NOMO-1 (cell line): ENCODE data around the gene TOMT.
A peak's percentile ranks its signal among the peaks of the same experiment; 100 is the strongest.
"Not testable (repeated sequence)": the region's sequence is repeated elsewhere in the genome, so short reads cannot be mapped to it uniquely, and the experiment has no call there.

Experiments used
- DNase-seq, 2 experiments: peaks; one replicate each; lab custom pipeline; 2025; ENCODE audit not compliant: unreplicated experiment in 2 of 2; lab: John Stamatoyannopoulos, UW

Gene TOMT

DNA sequence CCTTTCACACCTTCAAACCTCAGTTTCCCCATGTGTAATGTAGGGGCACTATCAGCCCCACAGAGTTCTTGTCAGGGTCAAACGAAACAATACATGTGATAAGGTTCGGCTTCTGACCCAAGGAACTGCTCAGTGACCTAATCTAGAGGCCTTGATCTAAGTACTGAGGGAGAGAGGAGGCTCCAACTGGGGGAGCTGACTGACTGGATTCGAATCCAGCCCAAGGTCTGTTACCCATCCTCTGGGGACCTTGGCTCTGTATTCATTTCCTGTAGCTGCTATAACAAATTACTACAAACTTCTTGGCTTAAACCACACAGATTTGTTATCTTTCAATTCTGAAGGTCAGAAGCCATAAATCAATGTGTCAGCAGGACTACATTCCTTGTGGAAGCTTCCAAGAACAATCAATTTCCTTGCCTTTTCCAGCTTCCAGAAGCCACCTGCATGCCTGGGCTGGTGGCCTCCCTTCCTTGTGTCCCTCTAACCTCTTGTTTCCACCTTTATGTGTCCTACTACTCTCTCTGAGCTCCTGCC lies 17.5 kb downstream of the TOMT start:
- no peak for DNase-seq

DNA sequence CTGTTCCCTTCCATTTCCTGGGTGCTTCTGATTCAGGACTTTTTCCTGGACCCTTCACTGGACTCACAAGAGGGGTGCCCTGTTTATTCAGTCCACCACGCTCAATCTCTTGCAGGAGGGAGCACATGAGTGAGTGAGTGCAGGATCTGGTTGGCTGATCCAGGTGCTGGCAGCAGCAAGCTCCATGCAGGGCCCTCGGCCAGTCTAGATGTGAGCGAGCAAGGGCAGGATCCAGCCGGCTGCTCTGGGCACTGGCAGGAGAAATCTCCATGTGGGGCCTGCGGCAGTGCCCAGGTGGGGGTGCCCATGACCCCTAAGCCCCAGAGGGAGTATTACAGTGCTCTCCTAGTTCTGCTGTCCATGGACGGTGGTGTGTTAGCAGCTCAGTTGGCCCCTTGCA lies 18.3 kb downstream of the TOMT start:
- DNase-seq = no peak

DNA sequence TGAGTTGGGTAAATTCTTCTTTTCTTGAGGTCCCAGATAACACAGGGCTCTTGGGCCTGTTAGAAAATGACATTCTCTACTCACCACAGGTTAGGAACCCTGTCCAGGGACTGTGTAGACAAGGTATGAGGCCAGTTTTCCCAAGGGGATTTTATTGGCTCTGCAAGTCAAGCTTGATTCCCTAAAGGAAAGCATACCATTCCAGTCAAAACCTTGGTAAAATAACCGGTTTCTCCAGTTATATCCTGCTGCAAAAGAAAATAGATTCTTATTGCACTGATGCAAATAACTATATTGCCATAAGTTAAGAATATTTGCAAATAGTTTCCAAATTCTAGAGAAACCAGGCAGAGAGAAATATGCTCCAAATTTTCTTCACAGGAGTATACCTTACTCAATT lies 20.2 kb downstream of the TOMT start:
- no peak for DNase-seq

DNA sequence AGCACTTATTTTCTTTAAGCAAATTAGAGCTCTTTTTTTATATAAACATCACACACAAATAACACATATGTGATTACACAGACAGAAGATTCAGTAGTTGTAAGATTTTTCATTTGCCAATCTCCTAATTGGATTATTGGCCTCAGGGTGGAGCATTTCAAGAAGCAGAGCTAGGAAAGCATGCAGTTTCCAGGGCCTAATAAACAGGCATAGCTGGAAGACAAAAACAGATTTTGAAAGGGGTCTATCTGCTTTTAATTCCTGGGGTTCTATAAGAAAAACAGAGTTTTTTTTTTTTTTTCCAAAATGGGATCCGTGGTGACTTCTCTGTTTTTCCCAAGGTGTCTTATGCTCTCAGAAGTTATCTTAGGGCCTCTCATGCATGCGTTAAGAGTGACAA lies 22.2 kb downstream of the TOMT start:
- no peak for DNase-seq

DNA sequence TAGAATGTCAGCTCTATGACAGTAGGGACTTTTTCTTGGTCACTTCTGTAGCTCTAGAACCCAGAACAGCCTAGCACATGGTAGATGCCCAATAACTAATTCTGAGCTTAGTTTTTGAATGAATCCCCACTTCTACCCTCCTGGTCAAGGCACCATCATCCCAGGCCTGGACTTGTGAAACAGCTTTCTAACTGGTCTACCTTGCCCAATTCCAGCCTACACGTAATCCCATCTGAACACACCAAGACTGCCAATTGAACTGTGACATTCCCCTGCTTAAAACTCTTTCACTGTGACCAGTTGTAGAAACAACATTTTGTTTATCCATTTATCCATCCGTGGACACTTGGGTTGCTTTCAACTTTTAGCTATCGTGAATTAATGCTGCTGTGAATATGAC lies 23.7 kb downstream of the TOMT start:
- DNase-seq = no peak

DNA sequence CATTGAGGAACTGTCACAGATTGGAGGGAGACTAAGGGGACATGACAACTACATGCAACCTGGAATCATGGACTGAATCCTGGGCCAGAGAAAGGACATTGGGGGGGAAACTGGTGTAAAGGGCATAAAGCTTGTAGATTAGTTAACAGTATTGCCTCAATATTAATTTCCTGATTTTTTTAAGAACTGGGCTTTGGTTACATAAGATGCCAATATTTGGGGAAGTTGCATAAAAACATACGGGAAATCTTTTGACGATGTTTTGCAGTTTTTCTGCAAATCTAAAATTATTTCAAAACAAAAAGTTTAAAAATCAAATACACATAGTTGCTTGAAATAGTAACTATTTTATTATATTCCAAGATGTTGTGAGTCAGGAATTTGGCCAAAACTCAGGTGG lies 26.9 kb downstream of the TOMT start:
- peak; percentile 36 to 54 for DNase-seq

DNA sequence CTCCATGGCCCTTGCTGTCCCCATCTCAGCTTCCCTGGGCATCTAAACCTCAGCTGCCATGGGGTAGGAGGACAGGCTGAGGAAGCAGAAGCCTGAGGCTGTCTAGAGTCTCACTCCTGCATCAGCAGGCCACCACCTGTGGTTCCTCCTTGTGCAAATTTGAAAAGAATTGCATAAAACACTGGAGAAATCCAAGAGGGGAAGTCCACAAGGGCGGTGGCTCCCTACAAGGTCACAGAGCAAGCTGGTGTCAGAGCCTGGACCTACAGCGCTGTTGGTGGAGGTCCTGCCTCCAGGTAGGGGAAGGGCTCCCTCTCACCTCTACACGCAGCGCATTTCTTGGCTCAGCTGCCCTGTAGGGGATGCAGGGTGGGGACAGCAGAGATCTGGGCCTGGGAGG lies 29.7 kb downstream of the TOMT start, which contains the start of gene FOLR3:
Gene FOLR3 (plus strand): TSS at position 253 of the 400 bp plus-strand sequence. CDS start 228 bp downstream, outside the sequence.
- DNase-seq = peak; percentile 8 to 29

DNA sequence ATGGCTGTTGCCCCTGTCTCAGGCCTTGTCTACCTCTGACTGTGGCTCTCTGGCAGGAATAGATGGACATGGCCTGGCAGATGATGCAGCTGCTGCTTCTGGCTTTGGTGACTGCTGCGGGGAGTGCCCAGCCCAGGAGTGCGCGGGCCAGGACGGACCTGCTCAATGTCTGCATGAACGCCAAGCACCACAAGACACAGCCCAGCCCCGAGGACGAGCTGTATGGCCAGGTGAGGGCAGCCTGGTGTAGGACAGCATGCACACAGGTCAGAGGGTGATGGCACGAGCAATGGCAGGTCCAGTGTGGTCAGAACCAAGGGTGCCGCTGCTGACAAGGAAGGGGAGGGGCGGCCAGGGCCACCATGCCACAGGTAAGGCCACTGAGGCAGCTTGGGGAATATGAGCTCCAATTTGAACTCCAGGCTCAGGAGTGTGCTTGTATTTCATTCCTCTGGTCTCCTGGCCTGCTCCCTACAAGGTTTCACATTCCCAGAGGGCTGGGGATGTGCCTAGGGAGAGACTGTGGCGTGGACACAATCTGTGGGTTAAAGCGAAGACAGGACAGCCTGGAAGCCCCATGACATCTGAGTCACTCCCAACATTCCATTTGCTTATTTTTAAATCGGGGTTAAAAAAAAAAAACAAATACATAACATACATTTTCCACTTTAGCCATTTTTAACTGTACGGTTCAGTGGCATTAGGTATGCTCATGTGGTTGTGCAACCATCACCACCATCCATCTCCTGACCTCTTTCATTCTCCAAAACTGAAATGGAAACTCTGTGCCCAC lies 30.4 kb downstream of the TOMT start:
- DNase-seq = no peak

DNA sequence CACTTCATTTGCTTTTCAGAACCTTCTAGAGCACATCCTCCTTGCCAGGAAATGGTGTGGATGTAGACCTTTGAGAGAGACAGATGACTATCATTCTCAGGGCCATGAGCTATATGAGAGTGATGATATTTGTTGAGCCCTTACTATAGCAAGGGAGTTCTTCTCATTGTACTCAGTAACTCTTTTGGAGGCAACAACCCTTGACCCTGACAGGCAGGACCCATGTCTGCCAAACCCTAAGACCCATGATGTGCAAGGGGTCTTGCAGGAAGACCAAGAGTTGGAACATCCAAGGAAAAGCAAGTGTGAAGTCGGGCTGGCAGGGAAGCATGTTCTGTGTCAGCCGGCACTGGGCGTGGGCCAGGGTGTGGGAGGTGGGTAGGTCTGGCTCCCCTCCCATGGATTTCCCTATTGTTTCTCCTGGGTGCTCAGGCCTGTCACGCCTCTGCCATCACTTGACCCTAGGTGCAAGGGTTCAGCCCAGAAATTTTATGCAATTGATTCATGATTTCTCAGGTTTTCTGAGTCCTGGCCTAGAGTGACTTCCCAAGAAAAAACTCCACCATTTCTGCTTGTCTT lies 31.0 kb downstream of the TOMT start:
- no peak for DNase-seq

DNA sequence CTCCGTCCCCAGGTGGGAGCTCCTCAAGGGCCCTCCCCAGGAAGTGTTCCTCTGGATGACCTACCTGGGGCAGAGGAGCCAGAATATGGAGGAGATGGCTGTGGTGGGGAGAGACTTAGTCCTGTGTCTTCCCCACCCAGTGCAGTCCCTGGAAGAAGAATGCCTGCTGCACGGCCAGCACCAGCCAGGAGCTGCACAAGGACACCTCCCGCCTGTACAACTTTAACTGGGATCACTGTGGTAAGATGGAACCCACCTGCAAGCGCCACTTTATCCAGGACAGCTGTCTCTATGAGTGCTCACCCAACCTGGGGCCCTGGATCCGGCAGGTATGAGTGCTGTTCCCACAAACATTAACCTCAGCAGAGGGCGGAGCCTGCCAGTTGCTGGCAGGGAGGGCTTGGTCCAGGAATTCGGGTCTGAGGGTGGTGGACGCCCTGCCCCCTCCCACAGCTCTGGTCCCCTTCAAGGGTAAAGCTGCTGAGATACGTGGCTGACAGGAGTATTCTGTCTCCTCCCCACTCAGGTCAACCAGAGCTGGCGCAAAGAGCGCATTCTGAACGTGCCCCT lies 33.2 kb downstream of the TOMT start:
- no peak for DNase-seq

DNA sequence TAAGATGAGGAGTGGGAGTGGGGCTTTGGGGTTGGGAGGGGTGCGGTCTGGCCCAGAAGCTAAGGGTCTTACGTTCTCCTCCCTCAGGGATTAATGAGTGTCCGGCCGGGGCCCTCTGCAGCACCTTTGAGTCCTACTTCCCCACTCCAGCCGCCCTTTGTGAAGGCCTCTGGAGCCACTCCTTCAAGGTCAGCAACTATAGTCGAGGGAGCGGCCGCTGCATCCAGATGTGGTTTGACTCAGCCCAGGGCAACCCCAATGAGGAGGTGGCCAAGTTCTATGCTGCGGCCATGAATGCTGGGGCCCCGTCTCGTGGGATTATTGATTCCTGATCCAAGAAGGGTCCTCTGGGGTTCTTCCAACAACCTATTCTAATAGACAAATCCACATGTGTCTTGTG lies 33.8 kb downstream of the TOMT start:
- DNase-seq = no peak

DNA sequence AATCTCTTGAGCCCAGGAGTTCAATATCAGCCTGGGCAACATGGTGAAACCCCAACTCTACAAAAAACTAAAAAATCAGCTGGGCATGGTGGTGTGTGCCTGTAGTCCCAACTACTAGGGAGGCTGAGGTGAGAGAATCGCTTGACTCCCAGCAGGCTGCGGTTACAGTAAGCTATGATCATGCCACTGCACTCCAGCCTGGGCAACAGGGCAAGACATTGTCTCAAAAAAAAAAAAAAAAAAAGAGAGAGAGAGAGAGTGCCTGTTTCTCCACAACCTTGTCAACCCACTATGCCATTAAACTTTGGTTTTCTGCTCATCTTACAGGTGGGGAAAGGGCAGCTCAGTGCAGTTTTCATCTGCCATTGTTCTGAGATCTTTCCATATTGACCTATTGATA lies 34.9 kb downstream of the TOMT start:
- DNase-seq = no peak

DNA sequence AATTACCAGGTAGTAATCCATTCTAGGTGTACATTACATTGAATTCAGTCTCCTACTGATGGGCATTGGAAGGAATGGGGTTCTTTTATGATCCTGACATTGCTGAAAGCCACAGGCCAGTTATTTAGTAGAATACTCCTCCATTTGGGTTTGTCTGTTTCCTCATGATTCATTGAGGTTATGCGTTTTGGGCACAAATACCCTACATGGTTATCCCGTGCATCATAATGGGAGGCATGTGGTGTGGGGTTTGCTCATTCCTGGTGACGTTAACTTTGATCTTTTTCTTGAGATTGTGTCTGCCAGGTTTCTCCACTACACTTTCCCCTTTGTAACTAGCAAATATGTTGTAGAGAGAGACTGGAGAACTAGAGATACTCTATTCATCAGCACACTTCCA lies 35.3 kb downstream of the TOMT start:
- DNase-seq = no peak

DNA sequence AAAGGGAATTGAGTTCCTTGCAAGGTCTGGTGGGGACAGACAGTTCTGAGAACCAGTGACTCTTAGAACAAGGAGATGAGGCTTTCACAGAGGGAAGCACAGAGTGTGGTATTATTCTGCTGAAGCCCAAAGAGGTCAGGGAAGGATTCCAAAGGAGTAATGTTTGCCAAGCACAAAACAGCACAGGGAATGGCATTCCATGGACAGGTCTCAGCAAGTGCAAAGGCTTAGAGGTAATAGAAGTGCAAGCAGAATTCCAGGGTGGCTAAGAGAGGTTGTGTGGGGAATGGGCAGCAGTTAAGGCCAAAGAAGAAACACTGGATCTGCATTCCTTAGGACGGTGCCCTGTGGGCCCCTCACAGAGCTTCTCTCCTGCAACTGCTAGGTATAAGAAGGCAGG lies 36.4 kb downstream of the TOMT start:
- not testable (repeated sequence) for DNase-seq

DNA sequence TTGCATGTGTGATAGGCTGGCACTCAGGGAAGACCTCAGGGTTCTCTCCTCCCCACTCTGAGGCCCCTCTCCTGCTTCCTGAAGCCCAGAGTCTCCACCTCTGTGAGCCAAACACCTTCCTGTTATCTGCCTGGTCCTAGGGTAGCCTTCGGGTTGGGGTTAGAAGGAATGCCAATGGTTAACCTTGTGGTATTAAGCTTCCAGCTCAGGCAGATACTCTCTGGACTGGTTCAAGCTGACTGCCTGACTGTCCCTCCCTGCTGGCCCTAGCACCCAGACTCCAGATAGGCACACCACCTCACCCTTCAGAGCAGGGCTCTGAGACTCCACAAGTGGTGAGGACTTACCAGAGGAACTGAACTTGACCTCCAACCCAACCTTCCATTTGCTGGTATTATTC lies 36.8 kb downstream of the TOMT start:
- not testable (repeated sequence) for DNase-seq

DNA sequence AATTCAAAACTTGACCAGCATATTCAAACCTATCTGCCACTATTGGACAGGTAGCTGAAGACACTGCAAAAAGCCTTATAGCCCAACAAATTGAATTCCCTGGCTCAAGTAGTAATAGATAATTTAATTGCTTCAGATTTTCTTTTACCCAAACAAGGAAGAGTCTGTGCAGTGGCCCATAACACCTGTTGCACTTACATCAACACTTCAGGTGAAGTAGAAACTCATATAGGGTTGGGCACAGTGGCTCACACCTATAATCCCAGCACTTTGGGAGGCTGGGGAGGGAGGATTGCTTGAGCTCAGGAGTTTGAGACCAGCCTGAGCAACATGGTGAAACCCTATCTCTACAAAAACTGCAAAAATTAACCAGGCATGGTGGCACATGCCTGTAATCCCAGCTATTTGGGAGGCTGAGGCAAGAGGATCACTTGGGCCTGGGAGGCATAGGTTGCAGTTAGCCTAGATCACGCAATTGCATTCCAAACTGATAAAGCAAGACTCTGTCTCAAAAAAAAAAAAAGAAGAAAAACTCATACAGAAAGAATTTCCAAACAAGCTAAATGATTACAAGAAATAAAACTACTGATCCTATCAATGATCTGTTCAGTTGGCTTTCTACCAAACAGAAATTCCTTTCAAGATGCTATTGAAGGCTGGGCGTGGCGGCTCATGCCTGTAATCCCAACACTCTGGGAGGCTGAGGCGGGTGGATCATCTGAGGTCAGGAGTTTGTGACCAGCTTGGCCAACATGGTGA lies 39.3 kb downstream of the TOMT start:
- no peak for DNase-seq

DNA sequence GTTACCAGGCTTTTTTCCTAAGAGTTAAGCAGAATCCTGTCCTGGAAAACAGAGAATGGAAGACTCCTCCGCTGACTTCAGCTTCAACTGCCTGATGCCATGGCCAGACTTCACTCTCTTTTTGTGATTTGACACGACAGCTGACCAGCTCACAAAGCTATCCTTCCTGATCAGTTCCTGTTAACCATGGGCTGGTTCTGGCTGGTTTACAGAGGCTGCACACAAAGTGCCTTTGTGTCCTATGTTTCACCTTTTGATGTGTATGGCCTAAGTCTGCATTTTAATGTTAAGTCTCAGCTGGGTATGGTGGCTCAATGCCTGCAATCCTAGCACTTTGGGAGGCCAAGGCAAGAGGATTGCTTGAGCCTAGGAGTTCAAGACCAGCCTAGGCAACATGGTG lies 40.9 kb downstream of the TOMT start:
- no peak for DNase-seq

DNA sequence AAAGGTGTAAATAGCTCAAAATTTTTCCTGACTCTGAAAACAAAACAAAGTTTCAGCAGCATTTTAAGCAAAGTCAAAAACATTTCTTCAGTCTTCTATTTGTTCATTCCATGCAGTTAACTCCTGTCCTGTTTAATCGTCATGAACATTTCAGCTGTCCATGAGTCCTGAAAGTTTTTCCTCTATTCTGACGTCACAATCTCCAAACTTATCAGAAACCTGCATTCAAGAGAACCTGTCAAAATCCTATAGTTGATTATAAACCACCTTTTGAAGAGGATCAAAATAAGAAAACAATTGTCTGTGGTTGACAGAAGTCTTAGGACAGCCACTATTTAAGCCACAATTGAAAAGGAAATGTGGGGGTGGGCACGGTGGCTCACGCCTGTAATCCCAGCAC lies 45.2 kb downstream of the TOMT start:
- no peak for DNase-seq

DNA sequence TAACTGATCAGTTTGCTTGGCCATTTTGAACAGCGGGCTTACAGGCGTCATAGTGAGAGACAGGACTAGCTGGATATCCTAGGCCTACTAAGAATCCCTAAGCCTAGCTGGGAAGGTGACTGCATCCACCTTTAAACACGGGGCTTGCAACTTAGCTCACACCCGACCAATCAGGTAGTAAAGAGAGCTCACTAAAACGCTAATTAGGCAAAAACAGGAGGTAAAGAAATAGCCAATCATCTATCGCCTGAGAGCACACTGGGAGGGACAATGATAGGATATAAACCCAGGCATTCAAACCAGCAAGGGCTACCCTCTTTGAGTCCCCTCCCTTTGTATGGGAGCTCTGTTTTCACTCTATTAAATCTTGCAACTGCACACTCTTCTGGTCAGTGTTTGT lies 48.1 kb downstream of the TOMT start:
- DNase-seq = not testable (repeated sequence)

DNA sequence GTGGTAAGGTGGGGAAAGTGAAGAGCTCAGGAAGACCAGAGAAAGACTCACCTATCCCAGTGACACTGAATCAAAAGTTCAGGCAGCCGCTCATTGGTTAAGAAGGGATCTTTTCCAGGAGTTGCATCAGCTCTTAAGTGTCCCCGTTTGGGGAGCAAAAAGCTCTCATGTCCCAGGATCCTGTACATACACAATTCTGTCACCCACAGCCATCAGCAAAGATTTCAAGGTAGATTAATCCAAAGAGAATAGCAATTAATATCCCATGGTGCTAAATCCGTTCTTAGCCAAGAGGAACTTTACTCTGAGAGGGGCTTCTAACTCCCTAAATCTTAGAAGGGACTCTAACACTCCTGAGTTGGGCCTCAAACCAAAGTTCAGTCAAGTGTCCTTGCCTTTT lies 49.1 kb downstream of the TOMT start:
- no peak for DNase-seq

DNA sequence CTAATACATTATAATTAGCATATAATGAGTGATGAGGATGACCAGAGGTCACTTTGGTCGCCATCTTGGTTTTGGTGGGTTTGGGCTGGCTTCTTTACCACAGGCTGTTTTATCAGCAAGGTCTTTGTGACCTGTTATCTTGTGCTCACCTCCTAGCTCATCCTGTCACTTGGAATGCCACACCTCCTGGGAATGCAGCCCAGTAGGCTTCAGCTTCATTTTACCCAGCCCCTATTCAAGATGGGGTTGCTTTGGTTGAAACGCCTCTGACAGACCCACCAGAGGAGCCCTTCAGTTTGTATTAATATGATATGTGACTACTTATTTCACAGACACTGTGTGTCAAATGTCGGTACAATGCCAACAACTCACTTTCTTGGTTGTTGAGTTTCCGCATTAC lies 50.0 kb downstream of the TOMT start:
- no peak for DNase-seq
